HUES64 (cell line): ENCODE data around the gene GLYATL3.
"Not testable (repeated sequence)": the region's sequence is repeated elsewhere in the genome, so short reads cannot be mapped to it uniquely, and the experiment has no call there.

Experiments used
- H3K27ac ChIP-seq: 2 replicates; pipeline ENCODE4 v1.7.0; 2013; ENCODE audit warnings: low read depth, low read length, inconsistent platforms
- H3K27me3 ChIP-seq: 2 replicates; pipeline ENCODE4 v1.6.1; 2013; ENCODE audit warnings: mild to moderate bottlenecking, low read length; ENCODE audit not compliant: insufficient read depth
- H3K36me3 ChIP-seq: 2 replicates; pipeline ENCODE4 v1.6.1; 2013; ENCODE audit warnings: mild to moderate bottlenecking, low read length; ENCODE audit not compliant: insufficient read depth
- H3K4me1 ChIP-seq: 2 replicates; pipeline ENCODE4 v1.6.1; 2013; ENCODE audit warnings: mild to moderate bottlenecking, low read length, moderate library complexity; ENCODE audit not compliant: insufficient read depth
- H3K4me3 ChIP-seq: 2 replicates; pipeline ENCODE4 v1.5.1; 2013; ENCODE audit warnings: mild to moderate bottlenecking, low read length, moderate library complexity
- H3K9ac ChIP-seq: 2 replicates; pipeline ENCODE4 v1.6.1; 2013; ENCODE audit warnings: mild to moderate bottlenecking, low read depth, low read length
- H3K9me3 ChIP-seq: 2 replicates; pipeline ENCODE4 v1.6.1; 2013; ENCODE audit warnings: low read depth, low read length; ENCODE audit not compliant: insufficient read depth
- WGBS: fragments of 150-250, 120-280 bp; methylation state at CpG from one replicate; pipeline ENCODE4 v1.1.7; 2013; ENCODE audit warnings: missing lambda C conversion rate; 5-methylcytosine and 5-hydroxymethylcytosine counted together

GLYATL3 gene

DNA sequence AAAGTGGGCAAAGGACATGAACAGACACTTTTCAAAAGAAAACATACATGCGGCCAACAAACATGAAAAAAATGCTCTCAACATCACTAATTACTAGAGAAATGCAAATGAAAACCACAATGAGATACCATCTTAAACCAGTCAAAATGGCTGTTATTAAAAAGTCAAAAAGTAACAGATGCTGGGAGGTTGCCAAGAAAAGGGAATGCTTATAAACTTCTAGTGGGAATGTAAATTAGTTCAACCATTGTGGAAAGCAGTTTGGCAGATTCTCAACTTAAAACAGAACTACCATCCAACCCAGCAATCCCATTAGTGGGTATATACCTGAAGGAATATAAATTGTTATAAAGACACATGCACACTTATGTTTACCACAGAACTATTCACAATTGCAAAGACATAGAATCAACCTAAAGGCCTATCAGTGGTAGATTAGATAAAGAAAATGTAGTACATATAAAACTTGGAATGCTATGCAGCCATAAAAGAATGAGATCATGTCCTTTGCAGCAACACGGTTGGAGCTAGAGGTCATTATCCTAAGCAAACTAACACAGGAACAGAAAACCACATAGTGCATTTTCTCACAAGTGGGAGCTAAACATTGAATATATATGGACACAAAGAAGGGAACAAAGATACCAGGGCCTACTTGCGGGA lies 20.3 kb upstream of the GLYATL3 start:
- WGBS, result 92% methylated on average over 3 of the region's 3 CpGs
- Histone ChIP-seq H3K4me3 (no peak overlapping the region), H3K36me3 (peaks cover 47% of the 10 kb centered on the region), H3K4me1 (no peaks in the 10 kb centered on the region), H3K9me3 (peaks cover 22% of the 10 kb centered on the region), H3K9ac (no peak overlapping the region), H3K27ac (no peak overlapping the region), H3K27me3 (no peaks in the 10 kb centered on the region)

DNA sequence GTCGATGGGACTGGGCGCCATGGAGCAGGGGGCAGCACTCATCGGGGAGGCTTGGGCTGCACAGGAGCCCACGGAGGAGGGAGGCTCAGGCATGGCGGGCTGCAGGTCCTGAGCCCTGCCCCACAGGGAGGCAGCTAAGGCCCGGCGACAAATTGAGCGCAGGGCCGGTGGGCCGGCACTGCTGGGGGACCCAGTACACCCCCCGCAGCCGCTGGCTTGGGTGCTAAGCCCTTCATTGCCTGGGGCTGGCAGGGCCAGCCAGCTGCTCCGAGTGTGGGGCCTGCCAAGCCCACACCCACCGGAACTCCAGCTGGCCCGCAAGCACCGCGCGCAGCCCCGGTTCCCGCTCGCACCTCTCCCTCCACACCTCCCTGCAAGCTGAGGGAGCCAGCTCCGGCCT lies 17.9 kb upstream of the GLYATL3 start:
- not testable (repeated sequence) for H3K27me3 ChIP-seq, H3K27ac ChIP-seq, H3K9ac ChIP-seq, H3K4me1 ChIP-seq, H3K4me3 ChIP-seq
- H3K9me3 ChIP-seq, result peaks cover 22% of the 10 kb centered on the region
- WGBS, result 98% methylated on average over 19 of the region's 22 CpGs
- H3K36me3 ChIP-seq, result peaks cover 70% of the 10 kb centered on the region

DNA sequence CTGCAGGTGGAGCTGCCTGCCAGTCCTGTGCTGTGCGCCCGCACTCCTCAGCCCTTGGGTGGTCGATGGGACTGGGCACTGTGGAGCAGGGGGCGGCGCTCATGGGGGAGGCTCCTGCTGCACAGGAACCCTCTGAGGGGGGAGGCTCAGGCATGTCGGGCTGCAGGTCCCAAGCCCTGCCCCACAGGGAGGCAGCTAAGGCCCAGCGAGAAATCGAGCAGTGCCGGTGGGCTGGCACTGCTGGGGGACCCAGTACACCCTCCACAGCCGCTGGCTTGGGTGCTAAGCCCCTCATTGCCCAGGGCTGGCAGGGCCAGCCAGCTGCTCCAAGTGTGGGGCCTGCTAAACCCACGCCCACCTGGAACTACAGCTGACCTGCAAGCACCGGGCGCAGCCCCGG lies 16.3 kb upstream of the GLYATL3 start:
- Histone ChIP-seq H3K9me3 (peaks cover 19% of the 10 kb centered on the region), H3K36me3 (peaks cover 70% of the 10 kb centered on the region)
- H3K4me3 ChIP-seq, H3K9ac ChIP-seq, H3K27me3 ChIP-seq, H3K4me1 ChIP-seq, H3K27ac ChIP-seq: not testable (repeated sequence)
- WGBS, result 93% methylated on average over 14 of the region's 14 CpGs

DNA sequence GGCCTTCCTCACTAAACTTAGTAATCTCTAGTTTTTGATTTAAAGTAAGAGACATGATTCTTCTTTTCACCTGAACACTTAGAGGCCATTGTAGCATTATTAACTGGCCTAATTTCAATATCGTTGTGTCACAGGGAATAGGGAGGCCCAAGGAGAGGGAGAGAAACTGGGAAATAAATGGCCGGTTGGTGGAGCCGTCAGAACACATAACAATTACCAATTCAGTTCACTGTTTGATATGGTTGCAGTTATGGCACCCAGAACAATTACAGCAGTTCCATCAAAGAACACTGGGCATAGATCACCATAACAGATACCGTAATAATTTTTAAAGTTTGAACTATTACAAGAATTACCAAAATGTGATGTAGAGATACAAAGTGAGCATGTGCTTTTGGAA lies 9.1 kb upstream of the GLYATL3 start:
- no peak overlapping the region for H3K9ac ChIP-seq
- no peaks in the 10 kb centered on the region for H3K9me3 ChIP-seq
- H3K27me3 ChIP-seq, result no peaks in the 10 kb centered on the region

DNA sequence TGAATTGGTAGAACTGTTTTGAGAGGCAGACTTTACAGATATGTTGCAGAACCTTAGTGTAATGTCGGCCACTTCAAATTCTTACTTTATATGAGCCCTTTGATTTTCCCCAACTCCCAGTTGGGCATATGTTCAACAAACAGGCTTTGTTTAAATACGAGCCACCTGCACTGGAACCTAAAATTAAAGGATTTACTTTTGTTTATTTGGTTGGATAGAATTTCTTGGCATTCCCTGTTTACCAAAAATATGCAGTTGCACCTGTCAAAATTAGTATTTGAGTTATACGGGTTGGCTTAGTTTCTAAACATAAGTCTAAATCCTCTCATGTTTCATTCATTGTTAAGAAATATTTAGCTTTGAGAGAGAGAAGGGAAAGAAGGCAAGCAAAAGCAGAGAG lies 2.4 kb upstream of the GLYATL3 start:
- no peaks in the 10 kb centered on the region for H3K4me1 ChIP-seq
- no peak overlapping the region for H3K4me3 ChIP-seq
- WGBS, result 96% methylated on average over 2 of the region's 3 CpGs
- no peak overlapping the region for H3K27ac ChIP-seq
- no peaks in the 10 kb centered on the region for H3K27me3 ChIP-seq
- no peaks in the 10 kb centered on the region for H3K9me3 ChIP-seq
- peaks cover 19% of the 10 kb centered on the region for H3K36me3 ChIP-seq
- H3K9ac ChIP-seq, result no peak overlapping the region

More for the DNA sequence above, 9.1 kb upstream of the GLYATL3 start:
- H3K36me3 ChIP-seq, result peaks cover 76% of the 10 kb centered on the region
- no peak overlapping the region for H3K27ac ChIP-seq
- 96% methylated on average over 3 of the region's 4 CpGs for WGBS
- no peaks in the 10 kb centered on the region for H3K4me1 ChIP-seq
- H3K4me3 ChIP-seq, result no peak overlapping the region

DNA sequence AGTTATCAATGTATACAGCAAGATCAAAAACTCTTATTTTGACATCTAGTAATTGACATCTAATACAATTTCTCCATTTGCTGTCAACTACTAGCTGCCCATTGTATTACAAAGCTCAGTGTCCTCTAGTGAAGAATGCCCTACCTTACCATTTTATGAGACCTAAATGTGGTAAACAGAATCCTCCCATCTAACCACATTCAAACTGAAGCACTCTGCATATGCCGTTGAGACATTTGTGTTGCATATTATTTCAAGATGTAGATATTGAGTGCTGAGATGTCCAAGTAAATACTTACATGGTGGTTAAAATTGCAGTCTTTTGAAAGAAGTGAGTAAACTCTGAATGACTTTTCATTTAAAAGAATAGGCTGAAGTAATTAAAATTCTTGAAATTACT lies 597 bp upstream of the GLYATL3 start:
- Histone ChIP-seq H3K4me3 (no peak overlapping the region), H3K9ac (no peak overlapping the region), H3K4me1 (no peaks in the 10 kb centered on the region), H3K27me3 (no peaks in the 10 kb centered on the region), H3K9me3 (no peaks in the 10 kb centered on the region), H3K36me3 (peaks cover 2% of the 10 kb centered on the region; the same call in 1 of the 2 replicates), H3K27ac (no peak overlapping the region)
- 92% methylated on average over 1 of the region's 1 CpG for WGBS

DNA sequence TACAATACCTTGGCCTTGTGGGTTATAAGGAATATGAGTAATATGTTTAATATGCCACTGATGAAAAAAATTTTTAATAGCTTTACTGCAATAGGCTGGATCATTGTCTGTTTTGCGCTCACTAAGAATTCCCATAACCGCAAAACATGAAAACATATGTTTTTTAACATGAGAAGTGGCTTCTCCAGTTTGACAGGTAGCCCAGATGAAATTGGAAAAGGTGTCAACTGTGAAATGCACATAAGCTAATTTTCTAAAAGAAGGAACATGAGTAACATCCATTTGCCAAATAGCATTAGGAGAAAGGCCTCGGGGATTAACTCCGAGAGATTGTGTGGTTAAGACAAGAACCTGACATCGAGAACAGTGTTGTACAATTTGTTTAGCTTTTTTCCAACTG lies 4.9 kb downstream of the GLYATL3 start:
- H3K4me1 ChIP-seq, result no peaks in the 10 kb centered on the region
- no peak overlapping the region for H3K9ac ChIP-seq
- no peak overlapping the region for H3K4me3 ChIP-seq
- WGBS, result 86% methylated on average over 5 of the region's 5 CpGs
- no peaks in the 10 kb centered on the region for H3K9me3 ChIP-seq
- no peaks in the 10 kb centered on the region for H3K36me3 ChIP-seq
- no peaks in the 10 kb centered on the region for H3K27me3 ChIP-seq
- no peak overlapping the region for H3K27ac ChIP-seq

DNA sequence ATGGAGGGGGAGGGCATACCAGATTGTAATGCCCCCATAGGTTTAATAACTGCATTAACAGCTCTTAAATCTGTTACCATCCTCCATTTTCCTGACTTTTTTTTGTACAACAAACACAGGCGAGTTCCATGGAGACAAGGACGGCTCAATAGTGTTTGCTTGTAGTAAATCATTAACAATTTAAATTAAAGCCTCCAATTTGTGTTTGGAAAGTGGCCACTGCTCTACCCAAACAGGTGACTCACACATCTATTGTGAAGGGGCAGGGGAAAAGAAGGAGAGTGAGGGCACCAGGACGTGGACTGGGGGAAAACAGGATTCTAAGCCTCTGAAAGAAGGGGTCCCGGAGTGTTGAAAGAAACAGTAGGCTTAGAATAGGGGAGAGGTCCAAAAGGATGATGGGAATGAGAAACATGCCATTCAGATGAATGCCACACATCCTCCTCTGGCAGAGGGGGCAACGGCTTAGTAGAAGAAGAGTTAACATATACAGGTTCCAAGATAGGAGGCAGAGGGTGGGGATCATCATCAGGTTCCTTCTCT lies 6.9 kb downstream of the GLYATL3 start:
- Histone ChIP-seq H3K27me3 (no peaks in the 10 kb centered on the region), H3K27ac (no peak overlapping the region), H3K36me3 (no peaks in the 10 kb centered on the region), H3K4me3 (no peak overlapping the region), H3K9me3 (no peaks in the 10 kb centered on the region), H3K9ac (no peak overlapping the region), H3K4me1 (no peaks in the 10 kb centered on the region)
- 97% methylated on average over 2 of the region's 5 CpGs for WGBS

DNA sequence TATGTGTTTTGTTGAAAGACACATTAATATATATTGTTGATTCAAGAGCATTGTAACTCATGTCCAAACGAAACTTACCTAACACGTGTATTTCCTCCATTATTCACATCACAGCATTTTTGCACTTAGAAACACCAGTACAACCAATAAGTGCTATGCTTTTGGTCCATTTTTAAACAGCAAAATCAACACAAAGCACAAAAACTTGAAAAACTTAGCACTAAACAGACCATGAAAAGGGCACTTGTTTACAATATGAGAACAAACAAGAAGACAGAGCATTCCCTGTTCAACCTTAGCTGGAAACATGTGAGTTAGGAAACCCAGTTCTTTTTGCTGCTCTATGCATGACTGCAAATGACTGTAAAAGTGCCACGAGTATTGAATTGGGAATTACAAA lies 9.6 kb downstream of the GLYATL3 start:
- no peaks in the 10 kb centered on the region for H3K9me3 ChIP-seq
- no peak overlapping the region for H3K27ac ChIP-seq
- WGBS, result 94% methylated on average over 3 of the region's 3 CpGs
- no peak overlapping the region for H3K9ac ChIP-seq
- H3K36me3 ChIP-seq, result no peaks in the 10 kb centered on the region
- no peak overlapping the region for H3K4me3 ChIP-seq
- peaks cover 4% of the 10 kb centered on the region; the same call in 1 of the 2 replicates for H3K4me1 ChIP-seq
- H3K27me3 ChIP-seq, result no peaks in the 10 kb centered on the region

DNA sequence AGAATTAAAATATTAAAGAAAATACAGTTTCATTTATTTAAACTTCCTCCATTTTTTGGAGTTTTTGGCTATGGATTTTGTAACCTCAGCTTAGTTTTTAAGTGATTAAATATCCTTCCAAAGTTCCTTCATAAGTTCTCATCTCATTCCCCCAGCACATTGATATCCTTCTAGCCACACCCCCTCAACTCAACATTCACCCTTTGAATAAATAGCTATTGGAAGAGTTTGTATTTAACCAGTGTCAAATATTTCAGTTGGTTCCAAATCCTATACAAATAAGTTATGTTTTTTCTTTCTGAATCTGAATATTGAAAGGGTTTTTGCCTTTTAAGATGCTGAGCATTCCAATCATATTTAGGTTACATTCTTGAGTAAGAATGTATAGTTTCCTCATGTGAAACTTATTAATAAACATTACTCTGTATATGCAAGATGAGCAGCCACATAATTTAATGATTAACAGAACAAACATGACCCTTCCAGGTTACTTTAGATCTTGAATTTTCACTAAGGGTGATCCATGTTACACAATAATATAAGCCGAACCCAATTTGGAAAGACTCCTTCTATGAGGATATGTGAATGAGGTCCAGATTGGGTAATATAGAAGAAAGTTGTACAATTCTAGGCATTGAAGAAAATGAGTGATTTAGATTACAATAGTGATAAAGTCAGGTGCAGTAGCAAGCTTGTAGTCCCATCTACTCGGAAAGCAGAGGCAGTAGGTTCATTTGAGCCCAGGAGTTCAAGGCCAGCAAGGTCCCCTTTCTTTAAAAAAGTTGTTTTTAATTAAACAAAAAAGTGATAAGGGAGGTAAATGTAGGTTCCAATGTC lies 13.6 kb downstream of the GLYATL3 start:
- Histone ChIP-seq H3K9ac (no peak overlapping the region), H3K9me3 (no peaks in the 10 kb centered on the region), H3K27me3 (no peaks in the 10 kb centered on the region), H3K36me3 (no peaks in the 10 kb centered on the region), H3K4me3 (no peak overlapping the region), H3K27ac (no peak overlapping the region), H3K4me1 (peaks cover 4% of the 10 kb centered on the region; the same call in 1 of the 2 replicates)
- 98% methylated on average over 2 of the region's 2 CpGs for WGBS
